K562 (cell line): ENCODE measurements around the gene ST7. TPM values are rescaled to one million over a fixed set of nuclear protein-coding genes. Genes with fewer than 3 reads are reported as not detected.

Experiments
- MEIS2 ChIP-seq: fragments of 450-650 bp; IDR thresholded peaks from 2 replicates; pipeline ENCODE4 v1.6.1; 2014; ENCODE audit warnings: mild to moderate bottlenecking; ENCODE audit not compliant: partially characterized antibody
- MYBL2 ChIP-seq, 2 experiments: fragments of 450-650 bp in 1 of 2; sonication (generic) in 1 of 2; formaldehyde crosslinking in 1 of 2; IDR thresholded peaks; 2 replicates each; pipeline versions ENCODE4 v1.6.1 to v1.8.1; 2017 to 2022; ENCODE audit warnings: borderline replicate concordance in 1 of 2, inconsistent platforms in 1 of 2, low read depth in 1 of 2, mild to moderate bottlenecking in 1 of 2, missing genetic modification reagents in 1 of 2, moderate library complexity in 1 of 2
- polyA plus RNA-seq, 8 experiments: library from polyadenylated mRNA; depleted of rRNA in 4 of 8; stranded (reverse) in 5 of 8; unstranded in 3 of 8; fragments of >200 nt; fragmentation: Nextera tagmentation in 2 of 8; fragmentation: Illumina TruSeq in 1 of 8; extraction: Ambion mirVana in 2 of 8; extraction: Trizol in 1 of 8; gene quantifications; 2 replicates each; pipeline versions ENCODE4 v1.2.1 to v1.2.3, GENCODE V29; 2011 to 2014; ENCODE audit warnings: inconsistent platforms in 1 of 8, missing spikeins in 1 of 8
- total RNA-seq, 7 experiments: library from RNA; depleted of rRNA in 6 of 7; stranded (reverse); fragments of >200 nt in 6 of 7; fragmentation: Illumina TruSeq in 2 of 7; extraction: Trizol in 2 of 7; gene quantifications; 2 replicates each; pipeline versions ENCODE4 v1.2.1 to v1.2.3, GENCODE V29; 2011 to 2021; ENCODE audit warnings: low replicate concordance in 1 of 7
- TF ChIP-seq, protein P1 (sequence below), 3 experiments: IDR thresholded peaks in 2 of 3; conservative IDR thresholded peaks in 1 of 3; 2 replicates each; pipeline ENCODE4 v1.5.1; 2011 to 2012; ENCODE audit warnings: low read length in 3 of 3, mild to moderate bottlenecking in 3 of 3, control low read depth in 2 of 3, improper control_type of control experiment in 1 of 3, inconsistent platforms in 1 of 3, low read depth in 1 of 3, mixed read lengths in 1 of 3, moderate library complexity in 1 of 3; ENCODE audit not compliant: insufficient read depth in 2 of 3
- TF ChIP-seq, protein P2 (sequence below): IDR thresholded peaks from 3 replicates; pipeline ENCODE4 v1.6.1; 2011; ENCODE audit warnings: borderline replicate concordance, mild to moderate bottlenecking, moderate library complexity; ENCODE audit not compliant: insufficient read length; ENCODE audit errors: extremely low read depth
- TF ChIP-seq, protein P3 (sequence below), 2 experiments: fragments of 450-650 bp; IDR thresholded peaks; 2 replicates each; pipeline ENCODE4 v1.6.1; 2016; ENCODE audit warnings: mild to moderate bottlenecking in 2 of 2, borderline replicate concordance in 1 of 2, low read depth in 1 of 2, moderate library complexity in 1 of 2
- TF ChIP-seq, protein P4 (sequence below): sonication (generic); formaldehyde crosslinking; IDR thresholded peaks from 2 replicates; pipeline ENCODE4 v1.8.1; 2022; ENCODE audit warnings: missing genetic modification reagents
- TF ChIP-seq, protein P5 (sequence below): IDR thresholded peaks from 2 replicates; pipeline ENCODE4 v1.6.1; 2016; ENCODE audit warnings: missing genetic modification characterization, missing compliant biosample characterization

The ST7 gene
- total and polyA plus RNA-seq, 9 of the 15 experiments (the other 6 are each of a cell fraction or from before 2014, with no cell fraction given) = 23.9 to 56.3 (median 36.9) TPM

DNA sequence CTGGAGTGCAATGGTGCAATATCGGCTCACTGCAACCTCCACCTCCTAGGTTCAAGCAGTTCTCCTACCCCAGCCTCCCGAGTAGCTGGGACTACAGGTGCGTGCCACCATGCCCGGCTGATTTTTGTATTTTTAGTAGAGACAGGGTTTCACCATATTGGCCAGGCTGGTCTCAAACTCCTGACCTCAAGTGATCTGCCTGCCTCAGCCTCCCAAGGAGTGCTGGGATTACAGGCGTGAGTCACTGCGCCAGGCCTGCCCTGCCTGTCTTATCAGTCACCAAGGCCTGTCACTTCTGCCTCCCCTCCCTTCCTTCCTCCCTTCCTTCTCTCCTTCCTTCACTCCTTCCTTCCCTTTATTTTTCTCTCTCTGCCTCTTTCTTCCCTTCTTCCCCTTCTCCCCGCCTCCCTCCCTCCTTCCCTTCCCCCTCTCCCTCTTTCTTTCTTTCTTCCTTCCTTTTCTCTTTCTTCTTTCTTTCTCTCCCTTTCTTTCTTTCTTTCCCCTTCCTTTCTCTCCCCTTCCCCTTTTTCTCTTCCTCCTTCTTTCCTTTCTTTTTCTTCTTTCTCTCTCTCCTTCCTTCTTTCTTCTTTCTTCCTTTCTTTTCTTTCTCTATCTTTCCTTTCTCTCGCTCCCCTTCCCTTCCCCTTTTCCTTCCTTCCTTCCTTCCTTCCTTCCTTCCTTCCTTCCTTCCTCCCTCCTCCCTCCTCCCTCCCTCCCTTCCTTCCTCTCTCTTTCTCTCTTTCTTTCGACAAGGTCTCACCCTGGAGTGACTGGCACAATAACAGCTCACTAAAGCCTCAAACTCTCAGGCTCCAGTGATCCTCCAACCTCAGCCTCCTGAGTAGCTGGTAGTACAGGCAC is 3.1 kb upstream of the ST7 start (continued):
- TF ChIP-seq, protein P1, sequence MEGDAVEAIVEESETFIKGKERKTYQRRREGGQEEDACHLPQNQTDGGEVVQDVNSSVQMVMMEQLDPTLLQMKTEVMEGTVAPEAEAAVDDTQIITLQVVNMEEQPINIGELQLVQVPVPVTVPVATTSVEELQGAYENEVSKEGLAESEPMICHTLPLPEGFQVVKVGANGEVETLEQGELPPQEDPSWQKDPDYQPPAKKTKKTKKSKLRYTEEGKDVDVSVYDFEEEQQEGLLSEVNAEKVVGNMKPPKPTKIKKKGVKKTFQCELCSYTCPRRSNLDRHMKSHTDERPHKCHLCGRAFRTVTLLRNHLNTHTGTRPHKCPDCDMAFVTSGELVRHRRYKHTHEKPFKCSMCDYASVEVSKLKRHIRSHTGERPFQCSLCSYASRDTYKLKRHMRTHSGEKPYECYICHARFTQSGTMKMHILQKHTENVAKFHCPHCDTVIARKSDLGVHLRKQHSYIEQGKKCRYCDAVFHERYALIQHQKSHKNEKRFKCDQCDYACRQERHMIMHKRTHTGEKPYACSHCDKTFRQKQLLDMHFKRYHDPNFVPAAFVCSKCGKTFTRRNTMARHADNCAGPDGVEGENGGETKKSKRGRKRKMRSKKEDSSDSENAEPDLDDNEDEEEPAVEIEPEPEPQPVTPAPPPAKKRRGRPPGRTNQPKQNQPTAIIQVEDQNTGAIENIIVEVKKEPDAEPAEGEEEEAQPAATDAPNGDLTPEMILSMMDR (IDR thresholded peaks at IDR 0.05 in 2 of 3, conservative IDR thresholded peaks at IDR 0.05 in 1 of 3; ENCODE audit: insufficient read depth in 2 of 3, low read depth in 1 of 3, low read length in 3 of 3) = no peak
- TF ChIP-seq MEIS2 (peak; percentile 89), MYBL2 (IDR thresholded peaks at IDR 0.05; ENCODE audit: low read depth) (peak; percentile 85), MYBL2 (CRISPR knock-in tag; IDR thresholded peaks at IDR 0.05; ENCODE audit: borderline replicate concordance) (no peak)
- TF ChIP-seq, protein P2, sequence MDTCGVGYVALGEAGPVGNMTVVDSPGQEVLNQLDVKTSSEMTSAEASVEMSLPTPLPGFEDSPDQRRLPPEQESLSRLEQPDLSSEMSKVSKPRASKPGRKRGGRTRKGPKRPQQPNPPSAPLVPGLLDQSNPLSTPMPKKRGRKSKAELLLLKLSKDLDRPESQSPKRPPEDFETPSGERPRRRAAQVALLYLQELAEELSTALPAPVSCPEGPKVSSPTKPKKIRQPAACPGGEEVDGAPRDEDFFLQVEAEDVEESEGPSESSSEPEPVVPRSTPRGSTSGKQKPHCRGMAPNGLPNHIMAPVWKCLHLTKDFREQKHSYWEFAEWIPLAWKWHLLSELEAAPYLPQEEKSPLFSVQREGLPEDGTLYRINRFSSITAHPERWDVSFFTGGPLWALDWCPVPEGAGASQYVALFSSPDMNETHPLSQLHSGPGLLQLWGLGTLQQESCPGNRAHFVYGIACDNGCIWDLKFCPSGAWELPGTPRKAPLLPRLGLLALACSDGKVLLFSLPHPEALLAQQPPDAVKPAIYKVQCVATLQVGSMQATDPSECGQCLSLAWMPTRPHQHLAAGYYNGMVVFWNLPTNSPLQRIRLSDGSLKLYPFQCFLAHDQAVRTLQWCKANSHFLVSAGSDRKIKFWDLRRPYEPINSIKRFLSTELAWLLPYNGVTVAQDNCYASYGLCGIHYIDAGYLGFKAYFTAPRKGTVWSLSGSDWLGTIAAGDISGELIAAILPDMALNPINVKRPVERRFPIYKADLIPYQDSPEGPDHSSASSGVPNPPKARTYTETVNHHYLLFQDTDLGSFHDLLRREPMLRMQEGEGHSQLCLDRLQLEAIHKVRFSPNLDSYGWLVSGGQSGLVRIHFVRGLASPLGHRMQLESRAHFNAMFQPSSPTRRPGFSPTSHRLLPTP = peak; percentile 66
- TF ChIP-seq, protein P3, sequence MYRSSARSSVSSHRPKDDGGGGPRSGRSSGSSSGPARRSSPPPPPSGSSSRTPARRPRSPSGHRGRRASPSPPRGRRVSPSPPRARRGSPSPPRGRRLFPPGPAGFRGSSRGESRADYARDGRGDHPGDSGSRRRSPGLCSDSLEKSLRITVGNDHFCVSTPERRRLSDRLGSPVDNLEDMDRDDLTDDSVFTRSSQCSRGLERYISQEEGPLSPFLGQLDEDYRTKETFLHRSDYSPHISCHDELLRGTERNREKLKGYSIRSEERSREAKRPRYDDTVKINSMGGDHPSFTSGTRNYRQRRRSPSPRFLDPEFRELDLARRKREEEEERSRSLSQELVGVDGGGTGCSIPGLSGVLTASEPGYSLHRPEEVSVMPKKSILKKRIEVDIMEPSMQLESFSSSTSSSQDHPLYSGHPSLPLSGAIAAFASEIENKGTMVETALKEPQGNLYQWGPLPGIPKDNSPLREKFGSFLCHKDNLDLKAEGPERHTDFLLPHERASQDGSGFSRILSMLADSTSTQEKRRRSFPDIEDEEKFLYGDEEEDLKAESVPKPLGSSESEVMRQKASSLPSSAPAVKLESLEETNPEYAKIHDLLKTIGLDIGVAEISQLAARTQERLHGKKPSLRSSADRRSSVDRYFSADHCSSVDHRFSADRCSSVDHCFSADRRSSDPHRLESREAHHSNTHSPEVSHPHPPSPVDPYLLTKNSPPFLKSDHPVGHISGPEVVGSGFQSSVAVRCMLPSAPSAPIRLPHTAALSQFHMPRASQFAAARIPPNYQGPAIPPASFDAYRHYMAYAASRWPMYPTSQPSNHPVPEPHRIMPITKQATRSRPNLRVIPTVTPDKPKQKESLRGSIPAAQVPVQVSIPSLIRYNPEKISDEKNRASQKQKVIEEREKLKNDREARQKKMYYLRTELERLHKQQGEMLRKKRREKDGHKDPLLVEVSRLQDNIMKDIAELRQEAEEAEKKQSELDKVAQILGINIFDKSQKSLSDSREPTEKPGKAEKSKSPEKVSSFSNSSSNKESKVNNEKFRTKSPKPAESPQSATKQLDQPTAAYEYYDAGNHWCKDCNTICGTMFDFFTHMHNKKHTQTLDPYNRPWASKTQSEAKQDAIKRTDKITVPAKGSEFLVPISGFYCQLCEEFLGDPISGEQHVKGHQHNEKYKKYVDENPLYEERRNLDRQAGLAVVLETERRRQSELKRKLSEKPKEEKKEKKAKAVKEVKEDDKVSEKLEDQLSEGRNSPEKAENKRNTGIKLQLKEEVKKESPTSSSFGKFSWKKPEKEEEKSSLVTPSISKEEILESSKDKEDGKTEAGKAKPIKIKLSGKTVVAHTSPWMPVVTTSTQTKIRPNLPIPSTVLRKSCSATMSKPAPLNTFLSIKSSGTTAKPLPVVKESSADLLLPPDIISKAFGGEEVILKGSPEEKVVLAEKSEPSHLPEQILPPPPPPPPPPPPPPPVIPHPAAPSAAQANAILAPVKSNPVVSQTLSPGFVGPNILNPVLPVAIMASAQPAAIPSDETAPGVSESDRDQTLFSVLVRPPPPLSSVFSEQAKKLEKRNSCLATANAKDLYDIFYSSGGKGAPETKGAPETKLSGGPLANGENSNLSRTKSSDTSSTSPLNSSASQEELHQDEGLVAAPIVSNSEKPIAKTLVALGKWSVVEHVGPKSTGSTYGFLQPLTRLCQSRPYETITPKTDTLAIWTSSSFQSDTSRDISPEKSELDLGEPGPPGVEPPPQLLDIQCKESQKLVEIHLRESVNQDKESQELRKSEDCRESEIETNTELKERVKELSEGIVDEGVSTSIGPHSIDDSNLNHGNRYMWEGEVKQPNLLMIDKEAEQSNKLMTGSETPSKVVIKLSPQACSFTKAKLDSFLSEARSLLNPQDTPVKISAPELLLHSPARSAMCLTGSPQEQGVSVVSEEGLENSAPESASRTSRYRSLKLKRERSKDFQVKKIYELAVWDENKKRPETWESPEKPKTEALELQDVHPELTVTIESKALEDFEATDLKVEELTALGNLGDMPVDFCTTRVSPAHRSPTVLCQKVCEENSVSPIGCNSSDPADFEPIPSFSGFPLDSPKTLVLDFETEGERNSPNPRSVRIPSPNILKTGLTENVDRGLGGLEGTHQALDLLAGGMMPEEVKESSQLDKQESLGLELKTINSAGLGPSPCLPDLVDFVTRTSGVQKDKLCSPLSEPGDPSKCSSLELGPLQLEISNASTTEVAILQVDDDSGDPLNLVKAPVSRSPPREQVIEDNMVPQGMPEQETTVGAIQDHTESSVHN (IDR thresholded peaks at IDR 0.05; ENCODE audit: borderline replicate concordance in 1 of 2, low read depth in 1 of 2) = peak in 1 of 2 experiments; percentile 83; a peak in 2 of 4 replicates
- TF ChIP-seq, protein P4, sequence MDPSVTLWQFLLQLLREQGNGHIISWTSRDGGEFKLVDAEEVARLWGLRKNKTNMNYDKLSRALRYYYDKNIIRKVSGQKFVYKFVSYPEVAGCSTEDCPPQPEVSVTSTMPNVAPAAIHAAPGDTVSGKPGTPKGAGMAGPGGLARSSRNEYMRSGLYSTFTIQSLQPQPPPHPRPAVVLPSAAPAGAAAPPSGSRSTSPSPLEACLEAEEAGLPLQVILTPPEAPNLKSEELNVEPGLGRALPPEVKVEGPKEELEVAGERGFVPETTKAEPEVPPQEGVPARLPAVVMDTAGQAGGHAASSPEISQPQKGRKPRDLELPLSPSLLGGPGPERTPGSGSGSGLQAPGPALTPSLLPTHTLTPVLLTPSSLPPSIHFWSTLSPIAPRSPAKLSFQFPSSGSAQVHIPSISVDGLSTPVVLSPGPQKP (CRISPR knock-in tag) = no peak
- TF ChIP-seq, protein P5, sequence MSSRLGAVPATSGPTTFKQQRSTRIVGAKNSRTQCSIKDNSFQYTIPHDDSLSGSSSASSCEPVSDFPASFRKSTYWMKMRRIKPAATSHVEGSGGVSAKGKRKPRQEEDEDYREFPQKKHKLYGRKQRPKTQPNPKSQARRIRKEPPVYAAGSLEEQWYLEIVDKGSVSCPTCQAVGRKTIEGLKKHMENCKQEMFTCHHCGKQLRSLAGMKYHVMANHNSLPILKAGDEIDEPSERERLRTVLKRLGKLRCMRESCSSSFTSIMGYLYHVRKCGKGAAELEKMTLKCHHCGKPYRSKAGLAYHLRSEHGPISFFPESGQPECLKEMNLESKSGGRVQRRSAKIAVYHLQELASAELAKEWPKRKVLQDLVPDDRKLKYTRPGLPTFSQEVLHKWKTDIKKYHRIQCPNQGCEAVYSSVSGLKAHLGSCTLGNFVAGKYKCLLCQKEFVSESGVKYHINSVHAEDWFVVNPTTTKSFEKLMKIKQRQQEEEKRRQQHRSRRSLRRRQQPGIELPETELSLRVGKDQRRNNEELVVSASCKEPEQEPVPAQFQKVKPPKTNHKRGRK (tag) = peak; percentile 100
